Activated naive CD4-positive, alpha-beta T cell (primary cell): ENCODE data around the gene OCA2.

ENCODE experiments used
- DNase-seq, 4 experiments: peaks; one replicate each; lab custom pipeline; 2025; lab: John Stamatoyannopoulos, UW

OCA2 gene

GRCh38 chr15:27847775-27848710, 251.1 kb downstream of the OCA2 start:
- no peak for DNase-seq

GRCh38 chr15:27846722-27847395, 252.3 kb downstream of the OCA2 start:
- DNase-seq, result no peak

- DNase-seq, result no peak
Measured at GRCh38 chr15:27845535-27846369, 253.4 kb downstream of the OCA2 start.

- DNase-seq, result no peak
Measured at GRCh38 chr15:27844018-27844666, 255.0 kb downstream of the OCA2 start.

GRCh38 chr15:27843146-27843545, 256.0 kb downstream of the OCA2 start:
- DNase-seq, result no peak

- no peak for DNase-seq
Measured at GRCh38 chr15:27842526-27842925, 256.6 kb downstream of the OCA2 start.

GRCh38 chr15:27835233-27835939, 263.7 kb downstream of the OCA2 start:
- DNase-seq, result no peak

GRCh38 chr15:27834684-27835083, 264.4 kb downstream of the OCA2 start:
- DNase-seq, result no peak

- no peak for DNase-seq
Measured at GRCh38 chr15:27833974-27834373, 265.1 kb downstream of the OCA2 start.

- DNase-seq, result no peak
Measured at GRCh38 chr15:27833178-27833577, 265.9 kb downstream of the OCA2 start.

- DNase-seq, result no peak
Measured at GRCh38 chr15:27832237-27832596, 266.9 kb downstream of the OCA2 start.

- no peak for DNase-seq
Measured at GRCh38 chr15:27831384-27832236, 267.5 kb downstream of the OCA2 start.

- no peak for DNase-seq
Measured at GRCh38 chr15:27828746-27829145, 270.4 kb downstream of the OCA2 start.

- no peak for DNase-seq
Measured at GRCh38 chr15:27826902-27827714, 272.0 kb downstream of the OCA2 start.

- DNase-seq, result no peak
Measured at GRCh38 chr15:27826411-27826810, 272.7 kb downstream of the OCA2 start.

GRCh38 chr15:27824841-27825422, 274.2 kb downstream of the OCA2 start:
- DNase-seq, result no peak

- DNase-seq, result no peak
Measured at GRCh38 chr15:27821273-27821672, 277.8 kb downstream of the OCA2 start.

- DNase-seq, result no peak
Measured at GRCh38 chr15:27820722-27821121, 278.4 kb downstream of the OCA2 start.

- DNase-seq, result no peak
Measured at GRCh38 chr15:27820232-27820631, 278.9 kb downstream of the OCA2 start.
